ENCODE data around the gene TDRD1. TPM values are rescaled to one million over a fixed set of nuclear protein-coding genes. Genes with fewer than 3 reads are reported as not detected.
A peak's percentile ranks its signal among the peaks of the same experiment; 100 is the strongest.

The TDRD1 gene
- total RNA-seq, 1 donor from 2014 or later = 0.16 TPM

GRCh38 chr10:114228156-114228555, 49.0 kb downstream of the TDRD1 start:
- no peak overlapping the region for H3K4me3 Mint-ChIP-seq
- H3K27ac Mint-ChIP-seq = no peak overlapping the region
- no peaks in the 10 kb centered on the region for H3K4me1 Mint-ChIP-seq
- no peaks in the 10 kb centered on the region for H3K36me3 Mint-ChIP-seq (ENCODE audit: low read depth)
- no peak for DNase-seq
- H3K27me3 Mint-ChIP-seq = peaks cover 33% of the 10 kb centered on the region
- intact Hi-C loops (cut with micrococcal nuclease) = no loop called here
- no peaks in the 10 kb centered on the region for H3K9me3 Mint-ChIP-seq

DNA sequence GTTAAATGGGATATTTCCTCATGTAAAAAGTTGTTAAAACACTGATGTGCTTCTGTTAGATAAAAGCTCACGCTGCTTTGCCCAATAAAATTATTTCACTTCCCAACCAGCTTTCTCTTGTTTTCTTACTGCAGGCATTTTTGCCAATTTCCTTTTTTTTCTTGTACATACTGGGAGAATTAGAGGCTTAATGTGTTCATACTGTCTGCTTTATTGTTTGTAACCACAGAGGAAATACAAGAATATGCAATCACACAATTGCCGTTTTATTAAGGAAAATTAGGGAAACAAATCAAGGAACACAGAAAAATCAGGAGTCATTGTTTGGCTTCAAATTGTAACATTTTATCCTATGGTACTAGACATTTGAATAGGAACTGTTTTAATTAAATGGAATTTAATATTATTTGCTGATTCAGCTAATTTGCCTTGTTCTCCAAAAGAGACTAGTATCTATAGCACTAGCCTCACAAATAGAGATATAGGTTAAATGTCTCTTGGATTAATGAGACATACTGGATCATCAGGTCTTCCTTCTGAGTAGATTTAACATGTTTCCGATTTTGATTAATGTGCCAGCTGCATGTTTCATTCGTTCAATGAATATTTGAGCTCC, 53.5 kb downstream of the TDRD1 start:
- Mint-ChIP-seq H3K36me3 (ENCODE audit: low read depth) (no peaks in the 10 kb centered on the region), H3K9me3 (no peaks in the 10 kb centered on the region), H3K27me3 (peaks cover 23% of the 10 kb centered on the region), H3K27ac (no peak overlapping the region), H3K4me1 (no peaks in the 10 kb centered on the region), H3K4me3 (no peak overlapping the region)
- intact Hi-C loops (cut with micrococcal nuclease) = no loop called here
- DNase-seq = no peak

- no peak overlapping the region for H3K4me3 Mint-ChIP-seq
- H3K27me3 Mint-ChIP-seq = peaks cover 25% of the 10 kb centered on the region
- no peak overlapping the region for H3K27ac Mint-ChIP-seq
- H3K4me1 Mint-ChIP-seq = no peaks in the 10 kb centered on the region
- H3K9me3 Mint-ChIP-seq = no peaks in the 10 kb centered on the region
- intact Hi-C loops (cut with micrococcal nuclease) = no loop called here
- H3K36me3 Mint-ChIP-seq (ENCODE audit: low read depth) = no peaks in the 10 kb centered on the region
- no peak for DNase-seq
Measured at GRCh38 chr10:114233482-114233881, 54.3 kb downstream of the TDRD1 start.

DNA sequence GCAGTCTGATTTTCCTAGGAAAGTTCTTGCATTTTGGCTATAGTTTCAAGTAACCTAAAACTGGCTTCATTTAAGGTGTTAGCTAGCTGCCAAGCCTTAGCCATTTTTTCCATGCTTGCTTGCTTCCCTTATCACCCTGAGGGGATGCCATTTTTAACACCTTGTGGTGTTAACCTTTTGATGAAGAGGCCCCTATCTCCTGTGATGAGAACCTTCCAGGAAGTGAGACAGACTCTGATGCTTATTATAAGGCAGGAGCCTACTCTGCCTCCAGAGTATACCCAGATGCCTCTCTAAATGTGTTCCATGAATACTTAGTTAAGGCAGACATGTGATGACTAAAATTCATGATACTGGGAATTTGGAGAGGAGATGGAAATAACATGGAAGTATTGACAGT, 55.0 kb downstream of the TDRD1 start:
- Mint-ChIP-seq H3K4me1 (peaks cover 1% of the 10 kb centered on the region), H3K36me3 (ENCODE audit: low read depth) (no peaks in the 10 kb centered on the region), H3K27me3 (peaks cover 29% of the 10 kb centered on the region), H3K4me3 (no peak overlapping the region), H3K27ac (no peak overlapping the region), H3K9me3 (no peaks in the 10 kb centered on the region)
- intact Hi-C loops (cut with micrococcal nuclease) = no loop called here
- DNase-seq = no peak

DNA sequence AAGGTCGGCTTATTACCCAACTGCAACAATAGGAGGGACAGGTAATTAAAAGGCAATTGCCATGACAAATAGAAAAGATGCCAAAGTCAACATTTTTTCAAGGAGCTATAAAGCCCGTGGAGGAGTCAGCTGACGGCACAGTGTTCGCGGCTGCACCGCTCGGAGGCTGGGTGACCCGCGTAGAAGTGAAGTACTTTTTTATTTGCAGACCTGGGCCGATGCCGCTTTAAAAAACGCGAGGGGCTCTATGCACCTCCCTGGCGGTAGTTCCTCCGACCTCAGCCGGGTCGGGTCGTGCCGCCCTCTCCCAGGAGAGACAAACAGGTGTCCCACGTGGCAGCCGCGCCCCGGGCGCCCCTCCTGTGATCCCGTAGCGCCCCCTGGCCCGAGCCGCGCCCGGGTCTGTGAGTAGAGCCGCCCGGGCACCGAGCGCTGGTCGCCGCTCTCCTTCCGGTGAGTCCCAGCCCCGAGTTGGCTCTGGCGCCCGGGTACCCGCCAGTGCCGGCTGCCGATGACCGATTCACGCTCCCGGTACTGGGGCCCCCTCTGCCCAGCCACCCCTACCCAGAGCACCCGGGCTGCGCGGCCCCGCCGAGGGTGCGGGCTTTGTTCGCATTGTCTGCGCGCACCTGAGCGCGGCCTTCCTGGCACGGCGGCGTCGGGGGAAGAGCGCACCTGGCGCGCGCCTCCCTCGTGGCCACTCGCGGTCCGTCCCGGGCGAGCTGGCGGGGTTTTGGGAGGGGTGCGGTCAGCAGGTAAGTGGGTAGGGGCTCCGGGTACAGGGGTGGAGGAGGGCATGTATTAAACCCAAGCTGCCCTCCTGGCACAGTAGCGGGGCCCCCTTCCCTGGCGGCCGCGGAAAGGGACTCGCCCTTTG, 60.2 kb downstream of the TDRD1 start, which contains the start of gene VWA2:
TSS of gene VWA2 (plus strand) at position 138 of the 877 bp plus-strand sequence. CDS start 9,460 bp downstream, outside the sequence.
- Mint-ChIP-seq H3K27me3 (peaks cover 50% of the 10 kb centered on the region), H3K4me3 (peak within 1 kb of the TSS; percentile 41), H3K36me3 (ENCODE audit: low read depth) (no peaks in the 10 kb centered on the region), H3K27ac (no peak within 1 kb of the TSS), H3K9me3 (no peaks in the 10 kb centered on the region), H3K4me1 (peaks cover 1% of the 10 kb centered on the region)
- intact Hi-C loops (cut with micrococcal nuclease) = no loop called here
- peak; percentile 60 for DNase-seq

GRCh38 chr10:114239994-114240345, 60.8 kb downstream of the TDRD1 start:
- Mint-ChIP-seq H3K27ac (no peak overlapping the region), H3K9me3 (no peaks in the 10 kb centered on the region), H3K4me1 (peaks cover 1% of the 10 kb centered on the region), H3K27me3 (peaks cover 54% of the 10 kb centered on the region), H3K4me3 (no peak overlapping the region), H3K36me3 (ENCODE audit: low read depth) (no peaks in the 10 kb centered on the region)
- intact Hi-C loops (cut with micrococcal nuclease) = no loop called here
- no peak for DNase-seq

DNA sequence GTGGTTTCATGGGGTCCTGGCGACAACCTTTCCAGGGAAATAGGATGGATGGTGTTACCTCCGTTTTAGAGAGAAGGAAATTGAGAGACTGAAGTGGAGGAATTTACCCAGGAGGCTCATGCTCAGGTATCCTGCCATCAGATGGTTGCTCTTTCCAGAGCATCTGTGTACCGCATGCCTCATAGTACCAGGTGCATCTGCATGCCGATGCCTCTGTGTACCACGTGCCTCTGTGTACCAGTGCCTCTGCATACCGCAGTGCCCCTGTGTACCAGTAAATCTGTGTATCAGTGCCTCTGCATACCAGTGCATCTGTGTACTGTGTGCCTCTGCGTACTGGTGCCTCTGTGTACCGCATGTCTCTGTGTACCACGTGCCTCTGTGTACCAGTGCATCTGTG, 63.1 kb downstream of the TDRD1 start:
- intact Hi-C loops (cut with micrococcal nuclease) = no loop called here
- H3K4me1 Mint-ChIP-seq = peaks cover 1% of the 10 kb centered on the region
- H3K36me3 Mint-ChIP-seq (ENCODE audit: low read depth) = no peaks in the 10 kb centered on the region
- no peak for DNase-seq
- H3K9me3 Mint-ChIP-seq = no peaks in the 10 kb centered on the region
- no peak overlapping the region for H3K27ac Mint-ChIP-seq
- H3K27me3 Mint-ChIP-seq = peaks cover 50% of the 10 kb centered on the region
- no peak overlapping the region for H3K4me3 Mint-ChIP-seq

DNA sequence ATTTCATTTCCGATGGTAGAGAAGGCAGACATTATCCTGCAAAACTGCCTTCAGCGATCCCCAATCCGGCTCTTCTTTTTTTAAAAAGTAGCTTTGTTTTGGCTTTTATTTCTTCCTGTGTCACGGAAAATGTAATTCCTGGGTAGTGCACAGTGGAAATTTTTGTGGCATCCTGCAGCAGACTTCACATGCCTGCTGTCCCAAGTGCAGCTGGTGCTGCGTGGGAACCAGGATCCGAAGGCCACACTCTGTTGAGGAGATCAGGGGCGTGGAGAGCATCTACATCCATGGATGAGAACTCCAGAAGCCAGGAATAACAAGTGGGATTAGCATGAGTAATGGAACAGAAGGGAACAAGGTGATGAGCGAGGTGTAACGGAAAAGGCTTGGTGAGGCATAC, 64.5 kb downstream of the TDRD1 start:
- intact Hi-C loops (cut with micrococcal nuclease) = no loop called here
- peaks cover 45% of the 10 kb centered on the region for H3K27me3 Mint-ChIP-seq
- no peak overlapping the region for H3K27ac Mint-ChIP-seq
- no peak overlapping the region for H3K4me3 Mint-ChIP-seq
- H3K36me3 Mint-ChIP-seq (ENCODE audit: low read depth) = no peaks in the 10 kb centered on the region
- H3K9me3 Mint-ChIP-seq = no peaks in the 10 kb centered on the region
- no peak for DNase-seq
- peaks cover 1% of the 10 kb centered on the region for H3K4me1 Mint-ChIP-seq

DNA sequence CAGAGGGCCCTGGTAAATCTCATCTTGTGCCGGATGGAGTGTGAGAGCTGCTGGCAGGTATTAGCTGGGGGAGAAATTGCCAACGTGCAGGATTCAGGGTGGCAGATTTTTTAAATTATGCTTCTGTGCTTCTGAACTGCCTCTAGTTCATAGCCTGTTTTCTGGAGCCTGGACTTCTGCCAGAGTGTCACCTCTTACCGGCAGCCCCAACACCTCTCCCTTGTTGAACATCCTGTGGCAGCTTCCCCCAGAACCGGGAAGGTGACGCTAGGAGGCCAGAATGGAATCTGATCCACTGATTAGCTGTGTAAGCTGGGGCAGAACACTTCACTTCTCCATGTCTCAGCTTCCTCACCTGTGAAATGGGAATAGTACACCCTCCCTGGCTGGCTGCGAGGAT, 65.0 kb downstream of the TDRD1 start:
- H3K9me3 Mint-ChIP-seq = no peaks in the 10 kb centered on the region
- H3K4me3 Mint-ChIP-seq = no peak overlapping the region
- H3K27me3 Mint-ChIP-seq = peaks cover 40% of the 10 kb centered on the region
- H3K27ac Mint-ChIP-seq = no peak overlapping the region
- intact Hi-C loops (cut with micrococcal nuclease) = no loop called here
- DNase-seq = no peak
- H3K4me1 Mint-ChIP-seq = no peaks in the 10 kb centered on the region
- H3K36me3 Mint-ChIP-seq (ENCODE audit: low read depth) = no peaks in the 10 kb centered on the region

DNA sequence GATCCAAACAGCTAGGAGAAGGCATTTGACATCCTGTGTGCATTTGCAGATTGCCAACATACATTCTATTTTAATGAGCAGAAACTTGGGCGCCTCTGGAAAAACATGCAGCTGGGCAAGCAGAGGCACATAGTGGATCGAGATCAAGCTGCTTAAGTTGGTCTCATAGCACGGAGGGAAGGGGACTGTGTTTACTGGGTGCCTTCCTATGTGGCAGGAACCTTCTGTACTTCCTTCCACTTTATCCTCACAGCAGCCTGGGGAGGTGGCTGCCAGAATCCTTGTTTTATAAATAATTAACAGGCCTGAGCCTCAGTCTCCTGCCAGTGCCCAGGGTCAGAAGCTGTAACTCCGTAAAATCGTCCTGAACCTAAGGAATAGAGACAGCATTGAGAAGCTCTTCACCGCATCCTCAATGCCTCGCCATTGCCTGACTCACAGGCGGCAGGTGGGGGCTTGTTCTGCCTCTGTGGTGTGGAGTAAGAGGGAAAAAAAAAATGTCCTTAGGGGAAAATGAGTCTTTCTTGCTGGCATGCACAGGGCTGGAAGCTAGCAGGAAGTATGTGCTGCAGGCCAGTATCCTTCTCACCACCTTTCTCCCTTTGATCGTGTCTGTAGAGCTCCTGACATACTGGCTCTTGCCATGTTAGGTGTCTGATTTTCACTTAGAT, 66.1 kb downstream of the TDRD1 start:
- no peaks in the 10 kb centered on the region for H3K9me3 Mint-ChIP-seq
- H3K27me3 Mint-ChIP-seq = peaks cover 37% of the 10 kb centered on the region
- no peak overlapping the region for H3K27ac Mint-ChIP-seq
- DNase-seq = no peak
- H3K4me1 Mint-ChIP-seq = no peaks in the 10 kb centered on the region
- no peak overlapping the region for H3K4me3 Mint-ChIP-seq
- no peaks in the 10 kb centered on the region for H3K36me3 Mint-ChIP-seq (ENCODE audit: low read depth)
- intact Hi-C loops (cut with micrococcal nuclease) = no loop called here

DNA sequence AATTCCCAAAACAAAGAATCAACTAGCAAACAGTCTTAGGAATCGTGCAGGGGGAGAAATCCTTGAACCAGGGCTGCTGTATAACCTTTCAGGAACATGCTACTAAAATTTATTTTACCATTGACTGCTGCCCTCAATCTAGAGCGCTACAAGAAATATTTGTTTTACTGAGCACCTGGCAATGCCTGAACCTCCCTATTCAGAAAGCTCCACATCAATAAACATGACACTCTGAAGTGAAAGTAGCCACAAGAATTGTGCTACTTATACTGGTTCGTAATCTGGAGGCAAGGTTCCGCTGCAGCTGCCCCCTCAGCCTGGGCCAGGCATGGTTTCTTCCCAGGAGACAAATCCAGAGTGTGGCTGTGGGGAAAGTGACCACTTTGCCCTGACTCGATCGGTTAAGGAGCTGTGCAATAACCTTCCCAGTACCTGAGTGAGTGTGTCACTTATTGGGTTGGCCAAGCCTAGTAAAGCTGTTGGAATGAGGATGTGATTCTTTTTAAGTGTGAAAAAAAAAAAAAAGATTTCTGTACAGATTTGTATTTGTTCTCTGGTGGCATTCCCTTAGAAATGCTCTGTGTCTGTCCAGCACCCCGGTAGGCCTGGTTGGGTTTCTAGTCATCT, 67.6 kb downstream of the TDRD1 start:
- Mint-ChIP-seq H3K36me3 (ENCODE audit: low read depth) (no peaks in the 10 kb centered on the region), H3K27me3 (peaks cover 24% of the 10 kb centered on the region), H3K4me1 (no peaks in the 10 kb centered on the region), H3K9me3 (no peaks in the 10 kb centered on the region), H3K27ac (no peak overlapping the region), H3K4me3 (no peak overlapping the region)
- intact Hi-C loops (cut with micrococcal nuclease) = no loop called here
- DNase-seq = no peak

DNA sequence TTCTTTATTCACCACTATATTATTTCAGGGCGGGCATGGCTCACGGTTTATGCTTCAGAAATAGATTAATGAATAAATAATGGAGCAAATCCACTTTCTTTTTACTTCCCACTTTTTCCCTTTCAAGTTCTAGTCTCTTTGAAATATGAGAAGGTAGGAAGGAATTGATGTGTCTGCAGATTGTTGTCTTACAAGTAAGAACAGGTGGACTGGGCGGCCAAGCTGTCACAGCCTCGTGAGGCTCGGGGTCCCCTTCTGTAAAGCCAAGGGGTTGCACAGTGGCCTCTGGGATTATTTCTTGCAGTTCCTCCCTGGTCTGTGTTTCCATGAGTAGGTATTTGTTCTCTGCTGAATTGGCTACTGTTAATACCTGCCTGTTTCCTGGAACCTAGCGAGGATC, 71.1 kb downstream of the TDRD1 start:
- no peak overlapping the region for H3K4me3 Mint-ChIP-seq
- no peak overlapping the region for H3K27ac Mint-ChIP-seq
- no peaks in the 10 kb centered on the region for H3K9me3 Mint-ChIP-seq
- intact Hi-C loops (cut with micrococcal nuclease) = no loop called here
- no peaks in the 10 kb centered on the region for H3K36me3 Mint-ChIP-seq (ENCODE audit: low read depth)
- no peaks in the 10 kb centered on the region for H3K4me1 Mint-ChIP-seq
- H3K27me3 Mint-ChIP-seq = peaks cover 4% of the 10 kb centered on the region
- DNase-seq = no peak

GRCh38 chr10:114250716-114251115, 71.6 kb downstream of the TDRD1 start:
- Mint-ChIP-seq H3K4me3 (no peak overlapping the region), H3K27ac (no peak overlapping the region), H3K27me3 (peaks cover 4% of the 10 kb centered on the region), H3K4me1 (no peaks in the 10 kb centered on the region), H3K9me3 (no peaks in the 10 kb centered on the region), H3K36me3 (ENCODE audit: low read depth) (no peaks in the 10 kb centered on the region)
- no peak for DNase-seq
- intact Hi-C loops (cut with micrococcal nuclease) = no loop called here

DNA sequence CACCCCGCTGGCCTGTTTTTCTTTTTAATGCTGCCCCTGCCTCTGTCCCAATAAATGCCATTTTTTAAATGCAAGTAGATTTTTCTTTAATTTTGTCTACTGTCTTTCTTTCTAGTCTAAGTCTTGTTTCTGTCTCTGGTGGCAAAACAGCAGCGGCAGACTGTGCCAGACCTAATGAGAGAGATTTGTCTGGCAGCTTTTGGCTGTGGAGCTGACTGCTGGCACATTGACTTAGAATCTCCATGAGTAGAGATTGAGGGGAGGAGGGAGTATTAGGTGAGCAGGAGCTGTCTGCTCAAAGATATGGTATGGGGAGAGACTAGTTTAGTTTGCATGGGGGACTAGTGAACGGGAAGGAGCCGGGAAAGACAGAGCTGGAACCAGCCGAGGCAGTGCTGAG, 72.9 kb downstream of the TDRD1 start:
- intact Hi-C loops (cut with micrococcal nuclease) = no loop called here
- H3K4me3 Mint-ChIP-seq = no peak overlapping the region
- H3K36me3 Mint-ChIP-seq (ENCODE audit: low read depth) = no peaks in the 10 kb centered on the region
- H3K27ac Mint-ChIP-seq = no peak overlapping the region
- no peak for DNase-seq
- H3K27me3 Mint-ChIP-seq = peaks cover 4% of the 10 kb centered on the region
- no peaks in the 10 kb centered on the region for H3K4me1 Mint-ChIP-seq
- H3K9me3 Mint-ChIP-seq = no peaks in the 10 kb centered on the region

Data from activated CD4-positive, alpha-beta T cell treated with anti-CD3 and anti-CD28 coated beads, Interleukin-2, amount 10 ng/mL, durations not matched to agents 24 days and 14 days (primary cell).